ENCODE measurements around the gene SNX14.
A peak's percentile ranks its signal among the peaks of the same experiment; 100 is the strongest.
"Not testable (repeated sequence)": the region's sequence is repeated elsewhere in the genome, so short reads cannot be mapped to it uniquely, and the experiment has no call there.

SNX14 gene, protein sequence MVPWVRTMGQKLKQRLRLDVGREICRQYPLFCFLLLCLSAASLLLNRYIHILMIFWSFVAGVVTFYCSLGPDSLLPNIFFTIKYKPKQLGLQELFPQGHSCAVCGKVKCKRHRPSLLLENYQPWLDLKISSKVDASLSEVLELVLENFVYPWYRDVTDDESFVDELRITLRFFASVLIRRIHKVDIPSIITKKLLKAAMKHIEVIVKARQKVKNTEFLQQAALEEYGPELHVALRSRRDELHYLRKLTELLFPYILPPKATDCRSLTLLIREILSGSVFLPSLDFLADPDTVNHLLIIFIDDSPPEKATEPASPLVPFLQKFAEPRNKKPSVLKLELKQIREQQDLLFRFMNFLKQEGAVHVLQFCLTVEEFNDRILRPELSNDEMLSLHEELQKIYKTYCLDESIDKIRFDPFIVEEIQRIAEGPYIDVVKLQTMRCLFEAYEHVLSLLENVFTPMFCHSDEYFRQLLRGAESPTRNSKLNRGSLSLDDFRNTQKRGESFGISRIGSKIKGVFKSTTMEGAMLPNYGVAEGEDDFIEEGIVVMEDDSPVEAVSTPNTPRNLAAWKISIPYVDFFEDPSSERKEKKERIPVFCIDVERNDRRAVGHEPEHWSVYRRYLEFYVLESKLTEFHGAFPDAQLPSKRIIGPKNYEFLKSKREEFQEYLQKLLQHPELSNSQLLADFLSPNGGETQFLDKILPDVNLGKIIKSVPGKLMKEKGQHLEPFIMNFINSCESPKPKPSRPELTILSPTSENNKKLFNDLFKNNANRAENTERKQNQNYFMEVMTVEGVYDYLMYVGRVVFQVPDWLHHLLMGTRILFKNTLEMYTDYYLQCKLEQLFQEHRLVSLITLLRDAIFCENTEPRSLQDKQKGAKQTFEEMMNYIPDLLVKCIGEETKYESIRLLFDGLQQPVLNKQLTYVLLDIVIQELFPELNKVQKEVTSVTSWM

DNA sequence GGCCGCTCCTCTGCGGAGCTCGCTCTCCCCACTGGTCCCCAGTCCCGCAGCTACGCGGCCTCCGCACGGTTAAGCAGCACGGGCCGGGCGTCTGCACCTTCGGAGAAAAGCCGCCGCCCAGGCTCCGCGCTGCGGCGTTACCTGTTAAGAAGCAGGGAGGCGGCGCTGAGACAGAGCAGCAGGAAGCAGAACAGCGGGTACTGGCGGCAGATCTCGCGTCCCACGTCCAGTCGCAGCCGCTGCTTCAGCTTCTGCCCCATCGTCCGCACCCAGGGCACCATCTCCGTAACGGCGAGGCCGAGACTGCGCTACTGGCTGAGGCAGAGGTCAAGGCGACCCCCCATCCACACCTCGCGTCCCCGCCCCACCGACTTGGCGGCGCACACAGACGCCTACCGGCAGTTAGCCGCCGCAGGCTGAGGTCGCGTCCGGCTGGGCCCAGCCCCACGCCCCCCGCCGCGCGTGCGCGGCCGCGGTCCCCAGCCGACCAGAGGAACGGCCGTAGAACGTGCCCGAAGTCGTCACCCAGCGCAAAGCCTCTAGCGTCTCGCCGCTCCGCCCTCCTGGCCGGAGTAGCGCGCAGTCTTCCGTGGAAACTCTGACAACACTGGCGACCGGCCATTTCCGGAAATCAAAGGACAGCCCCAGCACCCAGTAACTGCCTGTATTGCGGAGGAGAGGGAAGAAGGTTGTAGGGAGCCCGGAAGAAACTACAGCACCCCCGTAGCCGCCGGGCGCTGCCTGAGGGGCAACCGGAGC, at the start of gene SNX14:
SNX14 (minus strand) TSS at position 421 of the 759 bp plus-strand sequence; CDS start at position 281, 140 bp downstream.
- peak; percentile 79 to 81 for DNase-seq (ENCODE audit: extremely low read depth in 1 of 2, low read depth in 1 of 2)

DNA sequence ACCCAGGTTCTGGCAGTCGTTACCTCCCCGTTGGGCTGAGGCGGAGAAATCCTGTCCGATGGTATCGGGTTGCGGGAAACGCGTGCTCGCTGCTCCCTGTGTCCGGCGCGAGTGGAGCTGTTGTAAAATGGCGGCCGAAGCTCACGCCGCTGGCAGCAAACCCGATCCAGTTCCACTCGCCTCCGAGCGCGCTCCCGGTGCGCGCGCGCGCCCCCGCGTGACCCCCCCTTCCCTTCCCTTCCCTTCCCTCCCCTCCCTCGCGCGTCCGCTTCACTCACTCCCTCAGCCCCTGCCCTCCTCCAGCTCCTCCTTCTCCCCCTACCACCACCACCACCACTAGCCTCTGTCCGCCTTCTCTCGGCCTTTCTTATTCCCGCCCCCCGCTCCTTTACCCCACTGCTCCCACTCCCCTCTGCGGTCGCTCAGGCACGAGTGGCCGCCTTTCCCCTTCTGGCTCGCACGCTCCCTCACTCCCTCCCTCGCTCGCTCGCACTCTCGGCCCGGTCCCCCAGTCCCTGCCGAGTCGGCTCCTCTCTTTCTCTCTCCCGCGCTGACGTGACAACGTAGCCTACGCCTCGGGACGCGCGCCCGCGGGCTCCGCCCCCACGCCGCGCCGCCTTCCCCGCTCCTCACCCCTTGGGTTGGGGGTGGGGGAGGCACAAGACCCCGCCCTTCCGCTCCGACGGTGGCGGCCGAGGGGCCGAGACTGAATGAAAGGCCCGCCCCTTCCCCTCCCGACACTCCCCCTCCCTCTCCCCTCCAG, 49.3 kb upstream of the SNX14 start, which contains the start of gene SYNCRIP:
SYNCRIP (minus strand) TSS at position 113 of the 763 bp plus-strand sequence. CDS start 1,447 bp downstream, outside the sequence.
- peak; percentile 96 to 98 for DNase-seq (ENCODE audit: extremely low read depth in 1 of 2, low read depth in 1 of 2)

DNA sequence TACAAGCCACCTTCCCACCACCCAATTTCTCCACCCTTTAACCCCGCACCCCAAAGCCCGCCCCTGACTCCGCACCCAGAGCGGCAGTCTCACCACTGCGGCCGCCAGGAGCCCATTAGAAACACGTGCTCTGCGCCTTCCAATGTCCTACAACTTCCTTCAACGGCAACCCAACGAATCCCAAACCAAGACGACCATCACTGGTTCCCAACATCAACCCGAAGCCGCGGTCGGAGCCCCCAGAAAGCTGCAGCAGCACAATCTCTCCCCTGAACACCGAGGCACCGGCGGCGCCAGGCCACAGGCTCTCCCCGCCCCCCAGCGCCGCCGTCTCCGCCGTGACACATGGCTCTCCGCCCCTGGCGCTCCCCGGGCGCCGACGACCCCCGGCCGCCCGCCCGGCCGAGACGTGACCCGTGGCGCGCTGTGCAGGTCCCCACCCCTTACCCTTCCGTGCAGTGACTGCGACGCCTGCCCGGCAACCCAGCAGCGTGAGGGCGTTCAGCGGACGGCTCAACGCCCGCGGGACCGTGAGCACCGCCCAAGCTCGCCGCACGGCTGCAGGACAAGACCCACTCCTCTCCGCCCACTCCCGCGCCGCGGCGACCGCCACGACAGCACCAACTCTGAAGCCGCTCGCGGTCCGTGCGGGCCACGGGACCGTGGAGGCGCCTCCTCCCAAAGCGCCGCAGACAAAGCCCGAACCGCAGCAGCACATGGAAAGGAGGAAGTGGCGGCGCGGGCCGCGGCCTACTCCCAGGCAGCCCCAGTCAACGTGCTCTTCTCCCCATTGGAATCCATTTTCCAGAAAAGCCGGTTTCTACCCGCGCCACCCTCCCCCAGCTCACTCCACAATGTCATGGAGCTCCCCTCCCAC, 48.5 kb upstream of the SNX14 start:
- peak; percentile 11 to 16 for DNase-seq (ENCODE audit: extremely low read depth in 1 of 2, low read depth in 1 of 2)

DNA sequence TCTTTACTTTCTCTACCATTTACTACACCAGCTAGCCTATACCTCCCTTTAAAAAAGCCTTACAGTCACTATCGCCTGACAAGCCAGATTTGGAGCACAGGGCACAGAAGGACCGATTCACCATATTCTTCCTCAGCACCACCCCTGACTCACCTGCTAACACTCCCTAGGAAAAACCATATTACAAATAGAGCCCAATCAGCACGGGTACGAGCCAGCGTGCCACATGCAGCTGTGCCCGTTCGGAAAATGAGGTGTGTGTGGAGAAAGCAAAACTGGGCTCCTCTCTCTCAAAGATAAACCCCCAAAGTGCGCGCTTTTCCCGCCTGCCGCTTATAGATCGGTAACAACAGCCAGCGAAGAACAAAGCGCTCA, 47.9 kb upstream of the SNX14 start:
- DNase-seq (ENCODE audit: extremely low read depth in 1 of 2, low read depth in 1 of 2), result no peak

DNA sequence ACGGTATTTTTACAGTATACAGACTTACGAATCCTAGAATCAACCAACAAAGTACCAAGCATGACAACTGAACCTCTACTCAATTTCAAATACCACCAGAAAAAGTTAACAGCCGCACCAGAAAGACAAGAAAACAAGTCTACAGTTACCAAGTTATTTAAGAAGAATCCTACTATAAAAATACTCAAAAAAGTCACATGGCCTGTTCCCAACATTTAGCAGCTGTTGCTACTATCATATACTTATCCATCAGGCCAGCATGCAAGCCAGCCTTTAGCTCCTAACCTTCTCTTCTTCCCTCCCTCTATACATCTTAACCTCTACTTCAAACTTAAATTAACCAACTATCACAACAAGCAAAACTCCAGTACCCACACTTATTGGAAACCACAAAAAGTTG, 47.2 kb upstream of the SNX14 start:
- no peak for DNase-seq (ENCODE audit: extremely low read depth in 1 of 2, low read depth in 1 of 2)

DNA sequence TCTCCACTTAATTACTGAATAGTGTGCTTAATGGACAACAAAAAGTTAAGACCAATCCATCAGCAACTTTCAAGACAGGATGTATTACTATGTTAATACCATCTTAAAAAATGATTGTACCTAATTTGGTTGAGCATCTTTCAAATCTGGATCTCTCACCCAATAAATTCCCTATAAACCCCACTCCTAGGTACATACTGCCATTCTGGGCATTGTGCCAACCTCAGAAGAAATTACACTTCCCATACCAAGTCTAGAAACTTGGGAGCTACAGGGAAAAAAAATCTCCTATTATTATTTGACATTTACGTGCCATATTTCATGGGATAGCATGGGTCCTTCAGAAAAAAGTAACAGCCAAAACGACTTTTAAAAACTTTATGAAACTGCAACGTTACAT, 43.9 kb upstream of the SNX14 start:
- DNase-seq (ENCODE audit: extremely low read depth in 1 of 2, low read depth in 1 of 2), result no peak

DNA sequence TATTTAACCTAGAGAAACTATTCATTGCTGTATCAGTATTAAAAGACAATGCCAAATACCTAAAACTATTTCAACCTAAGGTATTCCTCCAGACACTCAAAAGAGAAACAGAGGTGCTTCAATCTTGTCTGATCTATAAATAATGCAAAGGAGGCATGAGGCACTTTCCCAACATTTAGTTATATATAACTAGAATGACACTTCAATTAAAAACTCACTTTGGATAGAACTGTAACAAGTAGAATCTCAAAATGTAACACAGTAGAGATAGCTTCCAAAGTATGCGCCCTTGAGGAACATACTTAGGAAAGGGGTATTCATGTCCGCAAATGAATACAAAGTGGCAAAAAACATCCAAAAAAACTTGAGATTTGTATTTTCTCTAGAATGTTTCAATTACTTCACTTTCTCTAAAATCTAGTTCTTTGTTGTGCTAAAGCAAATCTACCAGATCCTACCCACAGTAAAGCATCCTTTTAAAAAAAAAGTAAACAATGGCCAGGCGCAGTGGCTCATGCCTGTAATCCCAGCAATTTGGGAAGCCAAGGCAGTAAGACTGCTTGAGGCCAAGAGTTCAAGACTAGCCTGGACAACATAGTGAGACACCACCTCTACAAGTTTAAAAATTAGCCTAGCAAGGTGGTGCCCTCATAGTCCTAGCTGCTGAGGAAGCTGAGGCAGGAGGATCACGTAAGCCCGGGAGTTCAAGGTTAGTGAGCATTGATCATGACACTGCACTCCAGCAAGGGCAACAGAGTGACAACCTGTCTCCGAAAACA, 38.7 kb upstream of the SNX14 start:
- DNase-seq (ENCODE audit: extremely low read depth in 1 of 2, low read depth in 1 of 2), result no peak

DNA sequence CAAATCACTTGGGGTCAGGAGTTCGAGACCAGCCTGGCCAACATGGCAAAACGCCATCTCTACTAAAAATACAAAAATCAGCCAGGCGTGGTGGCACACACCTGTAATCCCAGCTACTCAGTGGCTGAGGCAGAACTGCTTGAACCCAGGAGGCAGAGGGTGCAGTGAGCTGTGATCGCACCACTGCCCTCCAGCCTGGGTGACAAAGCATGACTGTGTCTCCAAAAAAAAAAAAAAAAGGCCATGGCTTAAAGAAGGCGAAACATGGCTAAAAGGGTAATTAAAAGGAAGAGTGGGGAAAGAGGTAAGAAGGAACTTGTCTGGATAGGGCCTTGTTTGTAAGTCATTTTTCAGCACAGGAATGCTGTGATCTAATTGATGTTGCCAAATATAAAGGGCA, 37.5 kb upstream of the SNX14 start:
- DNase-seq (ENCODE audit: extremely low read depth in 1 of 2, low read depth in 1 of 2), result not testable (repeated sequence)

DNA sequence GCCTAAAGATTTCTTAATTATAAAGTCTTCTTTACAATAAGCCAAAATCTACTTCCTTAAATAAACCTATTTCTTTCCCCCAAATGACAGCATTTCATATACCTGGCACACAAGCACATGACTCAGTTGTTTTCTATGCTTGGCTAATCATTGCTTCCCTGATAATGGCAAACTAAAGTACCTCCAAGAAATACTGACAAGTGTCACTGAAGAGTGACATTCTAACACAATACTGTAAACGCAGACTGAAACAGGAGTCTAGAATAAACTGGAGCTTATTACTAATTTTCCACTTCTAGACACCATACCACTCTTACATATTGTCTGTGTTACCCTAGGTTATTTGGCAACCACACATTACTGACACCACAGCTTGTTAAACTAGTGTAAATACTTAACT, 34.7 kb upstream of the SNX14 start:
- no peak for DNase-seq (ENCODE audit: extremely low read depth in 1 of 2, low read depth in 1 of 2)

DNA sequence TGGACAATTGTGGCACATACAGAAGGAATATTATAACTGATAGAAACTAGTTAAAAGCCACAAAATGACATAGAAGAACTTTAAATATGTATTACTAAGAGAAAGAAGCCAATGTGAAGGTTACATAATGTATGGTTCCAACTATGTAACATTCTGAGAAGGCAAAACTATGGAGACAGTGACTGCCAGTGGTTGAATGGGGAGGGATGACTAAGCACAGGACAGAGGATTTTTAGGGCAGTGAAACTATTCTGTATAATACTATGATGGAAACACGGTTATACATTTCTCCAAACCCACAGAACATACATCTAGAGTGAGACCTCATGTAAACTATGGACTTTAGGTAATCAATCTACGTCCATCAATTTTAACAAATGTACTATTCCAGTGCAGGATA, 26.6 kb upstream of the SNX14 start:
- DNase-seq (ENCODE audit: extremely low read depth in 1 of 2, low read depth in 1 of 2), result no peak

DNA sequence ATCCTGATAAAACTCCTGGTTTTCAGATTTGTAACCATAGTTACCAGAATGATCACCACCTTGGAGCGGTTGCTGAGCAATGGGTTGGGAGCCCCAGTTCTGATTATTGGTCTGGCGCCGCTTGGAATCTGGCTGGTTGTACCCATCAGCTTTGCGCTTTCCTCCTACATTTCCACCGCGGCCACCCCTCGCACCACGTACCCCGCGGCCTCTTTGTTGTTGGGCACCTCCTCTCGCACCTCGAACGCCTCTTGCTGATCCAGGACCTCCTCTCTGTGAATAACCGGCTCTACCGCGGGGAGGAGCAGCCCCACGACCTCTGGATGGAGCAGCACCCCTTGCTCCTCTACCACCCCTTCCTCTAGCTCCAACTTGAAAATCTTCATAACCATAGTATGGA, 21.1 kb upstream of the SNX14 start:
- DNase-seq (ENCODE audit: extremely low read depth in 1 of 2, low read depth in 1 of 2), result no peak

DNA sequence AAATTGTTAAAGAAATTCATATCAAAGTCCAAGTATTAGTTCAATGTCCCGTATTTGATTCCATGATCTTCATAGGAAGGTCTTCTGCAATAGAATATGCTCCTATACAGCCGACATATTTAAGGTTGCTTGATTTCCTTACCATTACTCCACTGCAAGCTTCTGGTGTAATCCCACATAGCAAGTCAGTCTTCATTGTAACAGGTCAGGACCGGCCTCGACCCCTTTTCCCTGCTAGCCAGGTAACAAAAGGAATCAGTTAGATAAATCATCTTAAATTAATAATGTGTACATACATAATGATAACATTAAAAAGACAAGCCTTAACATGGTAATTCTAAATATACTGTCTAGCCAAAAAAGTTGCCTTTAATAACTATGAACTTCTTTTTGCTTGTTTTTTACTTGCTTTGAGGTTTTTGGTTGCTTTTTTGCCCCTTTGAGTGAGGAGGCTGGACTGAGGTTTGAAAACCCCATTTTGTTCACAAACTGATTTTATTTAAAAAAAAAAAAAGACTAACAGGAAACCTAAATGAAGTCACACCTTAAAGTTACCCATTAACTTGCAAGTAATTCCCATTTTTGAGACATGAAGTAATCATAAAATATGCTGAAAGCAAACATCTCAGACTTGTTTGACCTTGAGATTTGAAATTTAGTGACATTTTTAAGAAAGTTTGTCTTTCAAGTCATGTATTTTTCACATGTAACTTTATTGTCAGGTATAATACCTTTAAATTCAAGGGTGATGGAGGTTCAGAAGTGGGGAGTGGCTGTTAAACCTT, 19.2 kb upstream of the SNX14 start:
- no peak for DNase-seq (ENCODE audit: extremely low read depth in 1 of 2, low read depth in 1 of 2)

DNA sequence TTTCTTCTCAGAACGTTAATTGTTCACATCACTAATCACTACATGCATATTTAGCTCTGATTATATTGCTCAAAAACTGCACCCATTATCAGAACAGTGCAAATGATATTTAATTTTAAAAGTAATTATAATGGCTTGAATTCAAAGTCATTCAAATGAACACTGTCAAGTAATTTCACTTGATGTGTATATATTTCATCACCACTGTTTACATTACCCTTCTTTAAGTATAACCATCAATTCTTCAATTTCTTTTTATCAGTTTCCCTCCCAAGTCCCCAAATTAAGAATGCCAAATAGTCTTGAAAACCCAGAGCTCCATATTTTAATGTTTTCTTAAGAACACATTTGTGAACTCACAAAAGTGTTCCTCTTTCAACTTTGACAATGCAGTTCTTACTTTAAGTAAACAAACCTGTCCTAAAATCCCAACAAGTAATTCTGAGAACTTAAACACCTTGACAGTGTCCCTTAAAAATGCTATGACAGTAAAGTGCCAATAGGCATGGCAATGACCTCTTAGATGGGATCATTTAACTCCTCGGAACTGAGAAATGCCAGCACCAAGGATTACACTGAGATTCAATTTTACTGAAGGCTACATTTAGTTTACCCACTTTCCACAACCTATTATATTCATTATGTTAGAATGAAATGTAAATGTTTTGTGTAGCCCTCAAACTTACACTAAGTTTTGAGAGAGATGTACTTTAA, 16.7 kb upstream of the SNX14 start:
- DNase-seq (ENCODE audit: extremely low read depth in 1 of 2, low read depth in 1 of 2), result no peak

DNA sequence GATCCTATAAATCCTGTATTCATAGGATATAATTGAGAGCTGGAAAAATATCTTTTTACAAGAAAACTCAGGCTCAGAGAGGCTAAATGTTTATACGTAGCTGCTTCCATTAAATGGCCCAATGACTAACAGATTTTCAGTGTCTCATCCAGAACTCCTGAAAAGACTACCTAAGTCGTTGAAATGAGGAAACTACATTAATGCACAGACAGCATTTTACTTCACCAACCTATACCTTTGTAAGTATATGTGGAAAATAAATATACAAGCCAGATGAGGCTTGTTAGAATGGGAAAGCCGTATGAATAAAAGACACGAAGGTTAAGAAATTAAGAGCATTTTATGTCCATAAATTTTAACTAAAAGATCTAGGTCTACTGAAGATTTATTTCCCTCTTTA, 8.4 kb upstream of the SNX14 start:
- no peak for DNase-seq (ENCODE audit: extremely low read depth in 1 of 2, low read depth in 1 of 2)

DNA sequence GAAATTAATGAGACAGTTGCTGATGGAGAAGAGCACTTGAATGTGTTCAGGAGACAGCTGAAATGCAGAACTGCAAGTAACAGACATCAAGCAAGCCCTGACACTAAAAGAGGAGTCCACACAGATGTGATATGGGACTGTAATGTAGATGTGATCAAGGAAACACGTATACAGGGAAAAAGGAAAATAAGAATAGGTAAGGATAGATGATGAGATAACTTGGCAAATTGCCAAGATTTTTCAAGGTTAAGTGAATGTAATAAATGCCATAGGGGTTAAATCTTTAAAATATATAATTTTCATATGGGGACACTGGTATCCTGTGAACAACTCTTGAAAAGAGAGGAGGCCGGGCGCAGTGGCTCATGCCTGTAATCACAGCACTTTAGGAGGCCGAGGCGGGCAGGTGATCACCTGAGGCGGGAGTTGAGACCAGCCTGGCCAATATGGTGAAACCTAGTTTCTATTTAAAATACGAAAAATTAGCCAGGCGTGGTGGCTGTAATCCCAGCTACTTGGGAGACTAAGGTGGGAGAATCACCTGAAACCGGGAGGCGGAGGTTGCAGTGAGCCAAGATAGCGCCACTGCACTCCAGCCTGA, 7.2 kb upstream of the SNX14 start:
- no peak for DNase-seq (ENCODE audit: extremely low read depth in 1 of 2, low read depth in 1 of 2)

DNA sequence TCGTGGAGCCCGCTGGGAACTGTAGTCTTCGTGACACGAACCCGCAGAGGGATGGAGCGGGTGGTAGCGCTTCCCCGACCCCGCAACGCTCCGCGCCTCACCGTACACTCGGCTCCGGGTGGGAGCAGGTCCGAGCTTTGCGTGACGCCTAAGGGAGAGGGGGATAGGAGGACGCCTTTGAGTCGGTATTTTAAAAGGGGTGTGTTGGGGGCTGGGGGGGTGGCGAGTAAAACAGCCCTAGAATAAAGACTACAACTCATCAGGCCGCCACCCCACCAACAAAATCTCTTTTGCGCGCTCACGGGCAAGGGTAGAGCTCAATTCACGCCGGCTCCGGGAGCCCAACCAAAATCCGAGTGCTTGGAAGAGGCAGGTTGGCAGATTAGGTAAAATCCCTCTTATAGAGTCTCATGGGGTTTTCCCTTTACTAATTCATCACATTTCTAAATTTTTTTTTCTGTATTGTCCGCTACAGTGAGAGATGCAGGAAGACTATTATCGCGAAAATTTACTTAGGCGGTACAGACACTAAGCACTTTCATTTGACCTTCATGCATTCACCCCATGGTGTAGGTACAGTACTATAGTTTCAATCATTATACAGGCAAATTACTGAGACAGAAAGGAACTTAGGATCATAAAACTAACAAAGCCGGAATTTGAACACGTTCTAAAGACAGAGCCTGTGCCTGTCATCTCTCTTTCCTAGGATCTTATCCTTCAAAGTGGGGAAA, 706 bp upstream of the SNX14 start:
- DNase-seq (ENCODE audit: extremely low read depth in 1 of 2, low read depth in 1 of 2), result peak in 1 of 2 donors; percentile 13
